WTC11 (cell line): ENCODE results near the gene IMPDH2. TPM values are rescaled to one million over a fixed set of nuclear protein-coding genes. Genes with fewer than 3 reads are reported as not detected.
A peak's percentile ranks its signal among the peaks of the same experiment; 100 is the strongest.

Experiments used
- ATF2 ChIP-seq: sonication (generic); formaldehyde crosslinking; IDR thresholded peaks from 2 replicates; pipeline ENCODE4 v1.8.1; 2022; ENCODE audit warnings: low read depth, missing genetic modification reagents, borderline replicate concordance
- ATF3 ChIP-seq: sonication (generic); formaldehyde crosslinking; conservative IDR thresholded peaks from 2 replicates; pipeline ENCODE4 v1.8.1; 2022; ENCODE audit warnings: mild to moderate bottlenecking, missing genetic modification reagents
- ATF6 ChIP-seq: sonication (generic); formaldehyde crosslinking; IDR thresholded peaks from 2 replicates; pipeline ENCODE4 v1.8.1; 2023; ENCODE audit warnings: mild to moderate bottlenecking, missing genetic modification reagents
- CBFB ChIP-seq: sonication (generic); formaldehyde crosslinking; IDR thresholded peaks from 2 replicates; pipeline ENCODE4 v1.8.1; 2022; ENCODE audit warnings: mild to moderate bottlenecking, low read depth, missing genetic modification reagents
- CREB1 ChIP-seq: sonication (generic); formaldehyde crosslinking; IDR thresholded peaks from 2 replicates; pipeline ENCODE4 v1.8.0; 2023; ENCODE audit warnings: mild to moderate bottlenecking, missing genetic modification reagents
- EMX1 ChIP-seq: fragments of 250-450 bp; sonication (Bioruptor Pico); IDR thresholded peaks from 2 replicates; pipeline ENCODE4 v1.8.0; 2021; ENCODE audit warnings: mild to moderate bottlenecking
- FOXJ3 ChIP-seq: sonication (generic); formaldehyde crosslinking; IDR thresholded peaks from 2 replicates; pipeline ENCODE4 v1.9.0; 2021; ENCODE audit warnings: missing genetic modification reagents, mild to moderate bottlenecking, borderline replicate concordance
- FOXP1 ChIP-seq: sonication (generic); formaldehyde crosslinking; IDR thresholded peaks from 2 replicates; pipeline ENCODE4 v1.8.0; 2022; ENCODE audit warnings: missing genetic modification reagents, mild to moderate bottlenecking, moderate library complexity, borderline replicate concordance
- FOXP4 ChIP-seq: sonication (generic); formaldehyde crosslinking; IDR thresholded peaks from 2 replicates; pipeline ENCODE4 v1.8.0; 2022; ENCODE audit warnings: mild to moderate bottlenecking, missing genetic modification reagents
- IRF2 ChIP-seq: sonication (generic); formaldehyde crosslinking; IDR thresholded peaks from 2 replicates; pipeline ENCODE4 v1.8.0; 2022; ENCODE audit warnings: low read depth, missing genetic modification reagents, borderline replicate concordance
- JAZF1 ChIP-seq: fragments of 250-450 bp; sonication (Bioruptor Pico); IDR thresholded peaks from 2 replicates; pipeline ENCODE4 v1.9.0; 2021; ENCODE audit warnings: moderate library complexity, mild to moderate bottlenecking, inconsistent platforms
- KAT7 ChIP-seq: sonication (generic); formaldehyde crosslinking; IDR thresholded peaks from 2 replicates; pipeline ENCODE4 v1.8.1; 2023; ENCODE audit warnings: missing genetic modification reagents, mild to moderate bottlenecking, borderline replicate concordance
- NFATC4 ChIP-seq: fragments of 250-450 bp; sonication (Bioruptor Pico); IDR thresholded peaks from 2 replicates; pipeline ENCODE4 v1.9.0; 2021; ENCODE audit warnings: mild to moderate bottlenecking
- NR3C1 ChIP-seq: sonication (generic); formaldehyde crosslinking; conservative IDR thresholded peaks from 2 replicates; pipeline ENCODE4 v1.8.1; 2023; ENCODE audit warnings: low read depth, mild to moderate bottlenecking, missing genetic modification reagents
- PRRX2 ChIP-seq: fragments of 250-450 bp; sonication (Bioruptor Pico); IDR thresholded peaks from 2 replicates; pipeline ENCODE4 v1.8.0; 2021; ENCODE audit warnings: mild to moderate bottlenecking
- SMAD3 ChIP-seq: sonication (generic); formaldehyde crosslinking; IDR thresholded peaks from 2 replicates; pipeline ENCODE4 v1.8.0; 2022; ENCODE audit warnings: missing genetic modification reagents, mild to moderate bottlenecking, borderline replicate concordance
- SMAD4 ChIP-seq: sonication (generic); formaldehyde crosslinking; IDR thresholded peaks from 2 replicates; pipeline ENCODE4 v1.8.0; 2022; ENCODE audit warnings: mild to moderate bottlenecking, missing genetic modification reagents
- TCF7 ChIP-seq: sonication (generic); formaldehyde crosslinking; IDR thresholded peaks from 2 replicates; pipeline ENCODE4 v1.8.0; 2022; ENCODE audit warnings: mild to moderate bottlenecking, low read depth, missing genetic modification reagents, moderate library complexity
- TEAD4 ChIP-seq: sonication (generic); formaldehyde crosslinking; IDR thresholded peaks from 2 replicates; pipeline ENCODE4 v1.8.0; 2022; ENCODE audit warnings: mild to moderate bottlenecking, missing genetic modification reagents
- ZNF232 ChIP-seq: sonication (generic); formaldehyde crosslinking; IDR thresholded peaks from 2 replicates; pipeline ENCODE4 v1.8.0; 2022; ENCODE audit warnings: mild to moderate bottlenecking, missing genetic modification reagents
- ZNF281 ChIP-seq: sonication (generic); formaldehyde crosslinking; IDR thresholded peaks from 2 replicates; pipeline ENCODE4 v1.8.0; 2023; ENCODE audit warnings: mild to moderate bottlenecking, missing genetic modification reagents
- ZNF425 ChIP-seq: fragments of 250-450 bp; sonication (Bioruptor Pico); conservative IDR thresholded peaks from 2 replicates; pipeline ENCODE4 v1.9.0; 2021; ENCODE audit warnings: mild to moderate bottlenecking
- ZNF512 ChIP-seq: sonication (generic); formaldehyde crosslinking; IDR thresholded peaks from 2 replicates; pipeline ENCODE4 v1.8.1; 2022; ENCODE audit warnings: missing genetic modification reagents, borderline replicate concordance
- ZNF671 ChIP-seq: fragments of 250-450 bp; sonication (Bioruptor Pico); IDR thresholded peaks from 2 replicates; pipeline ENCODE4 v1.8.0; 2021; ENCODE audit warnings: mild to moderate bottlenecking
- ZSCAN18 ChIP-seq: fragments of 250-450 bp; sonication (Bioruptor Pico); IDR thresholded peaks from 2 replicates; pipeline ENCODE4 v2.1.2; 2022; ENCODE audit warnings: mild to moderate bottlenecking, moderate library complexity
- total RNA-seq: library from RNA; stranded (reverse); gene quantifications from 3 replicates; pipeline ENCODE4 v1.2.3, GENCODE V29; 2021

IMPDH2 gene
- total RNA-seq, 1 experiment from 2014 or later, result 452 TPM

- TF ChIP-seq ATF6 (CRISPR knock-in tag) (no peak), NR3C1 (CRISPR knock-in tag) (0 out of 2 replicates have a peak, but pooled peaks have one; percentile 17), SMAD3 (CRISPR knock-in tag) (no peak; the same call in 1 of the 2 replicates), SMAD4 (no peak), NFATC4 (CRISPR knock-in tag) (no peak), ZNF512 (CRISPR knock-in tag) (no peak), CREB1 (CRISPR knock-in tag) (no peak), ZNF281 (CRISPR knock-in tag) (no peak), ZSCAN18 (CRISPR knock-in tag) (no peak), ZNF425 (CRISPR knock-in tag) (no peak), ATF2 (CRISPR knock-in tag) (no peak), FOXP1 (no peak; the same call in 1 of the 2 replicates), TEAD4 (CRISPR knock-in tag) (no peak), CBFB (no peak), ZNF671 (no peak), JAZF1 (no peak), ZNF232 (peak; percentile 49; the same call in 1 of the 2 replicates), FOXJ3 (CRISPR knock-in tag) (no peak), EMX1 (CRISPR knock-in tag) (no peak), KAT7 (peak; percentile 88; the same call in 1 of the 2 replicates), TCF7 (CRISPR knock-in tag) (no peak), PRRX2 (CRISPR knock-in tag) (no peak), FOXP4 (CRISPR knock-in tag) (no peak; the same call in 1 of the 2 replicates), ATF3 (CRISPR knock-in tag) (no peak), IRF2 (no peak)
Observed at GRCh38 chr3:49017971-49018706, 11.1 kb downstream of the IMPDH2 start, which contains the start of gene DALRD3 (continued).
